Upper lobe of left lung (tissue), 6 donors: ENCODE data around the gene AFF3. TPM values are rescaled to one million over a fixed set of nuclear protein-coding genes. Genes with fewer than 3 reads are reported as not detected.

Source experiments
- ATAC-seq, 2 donors: fragments of 200-7000 bp; cut with Tn5 transposase; one replicate each; pipeline ENCODE4 v1.9.1; 2022; ENCODE audit warnings: mild to moderate bottlenecking in 2 of 2, moderate library complexity in 2 of 2; ENCODE audit not compliant: low FRiP score in 2 of 2
- DNase-seq, 2 donors: peaks; one replicate each; pipeline ENCODE4 v3.0.0-alpha.2; 2019 to 2020
- H3K27ac ChIP-seq, 4 donors: fragments of 200-600 bp; sonication (generic); one replicate each; pipeline ENCODE4 v1.5.1; 2016 to 2019
- H3K27me3 ChIP-seq, 4 donors: fragments of 200-600 bp; sonication (generic); one replicate each; pipeline ENCODE4 v1.5.1; 2017 to 2019
- H3K36me3 ChIP-seq, 4 donors: fragments of 200-600 bp; sonication (generic); one replicate each; pipeline ENCODE4 v1.5.1; 2016 to 2019
- H3K4me1 ChIP-seq, 4 donors: fragments of 200-600 bp; sonication (generic); one replicate each; pipeline ENCODE4 v1.5.1; 2018 to 2019
- H3K4me3 ChIP-seq, 4 donors: fragments of 200-600 bp; sonication (generic); one replicate each; pipeline ENCODE4 v1.5.1; 2017 to 2019; ENCODE audit warnings: mild to moderate bottlenecking in 2 of 4, moderate library complexity in 1 of 4
- H3K9me3 ChIP-seq, 4 donors: fragments of 200-600 bp; sonication (generic); one replicate each; pipeline ENCODE4 v1.5.1; 2018 to 2019
- CTCF ChIP-seq, 6 experiments: fragments of 450-650 bp in 4 of 6; fragments of 200-600 bp in 2 of 6; sonication (generic) in 2 of 6; IDR thresholded peaks; one replicate each; pipeline ENCODE4 v1.5.1; 2016 to 2019; ENCODE audit warnings: antibody characterized with exemption in 6 of 6
- EP300 ChIP-seq, 4 donors: sonication (generic); formaldehyde crosslinking; IDR thresholded peaks; one replicate each; pipeline ENCODE4 v1.5.1; 2017; ENCODE audit warnings: antibody characterized with exemption in 4 of 4, control low read depth in 2 of 4
- POLR2A ChIP-seq, 4 donors: fragments of 450-650 bp; IDR thresholded peaks; one replicate each; pipeline ENCODE4 v1.5.1; 2016 to 2017; ENCODE audit warnings: antibody characterized with exemption in 4 of 4, mild to moderate bottlenecking in 2 of 4
- POLR2AphosphoS5 ChIP-seq, 2 donors: sonication (generic); formaldehyde crosslinking; IDR thresholded peaks; one replicate each; pipeline ENCODE4 v1.5.1; 2017; ENCODE audit warnings: antibody characterized with exemption in 2 of 2
- WGBS, 2 donors: methylation state at CpG; one replicate each; pipeline ENCODE4 v1.1.5; 2017 to 2018; 5-methylcytosine and 5-hydroxymethylcytosine counted together
- total RNA-seq, 6 donors: library from RNA; depleted of rRNA in 4 of 6; stranded (reverse); fragments of >200 nt in 4 of 6; gene quantifications; one replicate each; pipeline versions ENCODE4 v1.1.0 to v1.2.1, GENCODE V29; 2016 to 2021
- donor health status: DM: no; HTN: no; CAD: no; lungs with moderate emphysema.
- donor health status: DM: no; HTN: yes; CAD: no; lungs with severe emphysema.

AFF3 gene
- total RNA-seq, 6 donors from 2014 or later = 21.0 to 195 (median 47.9) TPM

- Histone ChIP-seq H3K4me1 (peaks cover 0 to 5% (median 0%) of the 10 kb centered on the region in 4 donors), H3K9me3 (no peaks in the 10 kb centered on the region), H3K27me3 (no peaks in the 10 kb centered on the region), H3K36me3 (no peaks in the 10 kb centered on the region), H3K4me3 (no peak overlapping the region), H3K27ac (no peak overlapping the region)
- no peak for DNase-seq
- 85 to 91% methylated on average over 2 of the region's 2 CpGs for WGBS, 2 donors
- TF ChIP-seq POLR2A (IDR thresholded peaks at IDR 0.05) (no peak), EP300 (IDR thresholded peaks at IDR 0.05) (no peak), POLR2AphosphoS5 (IDR thresholded peaks at IDR 0.05) (no peak), CTCF (IDR thresholded peaks at IDR 0.05) (no peak)
- ATAC-seq = no peak
These were observed 531.4 kb downstream of the AFF3 start for GRCh38 chr2:99611034-99611433.

- Histone ChIP-seq H3K9me3 (no peaks in the 10 kb centered on the region), H3K4me3 (no peak overlapping the region), H3K27ac (no peak overlapping the region), H3K4me1 (peaks cover 0 to 5% (median 0%) of the 10 kb centered on the region in 4 donors), H3K27me3 (no peaks in the 10 kb centered on the region), H3K36me3 (no peaks in the 10 kb centered on the region)
- ATAC-seq = no peak
- DNase-seq = no peak
- WGBS, 2 donors = 86 to 89% methylated on average over 11 of the region's 11 CpGs
- no peak for TF ChIP-seq POLR2A (IDR thresholded peaks at IDR 0.05)
- TF ChIP-seq EP300 (IDR thresholded peaks at IDR 0.05) = no peak
- TF ChIP-seq CTCF (IDR thresholded peaks at IDR 0.05) = no peak
- no peak for TF ChIP-seq POLR2AphosphoS5 (IDR thresholded peaks at IDR 0.05)
These were observed 532.5 kb downstream of the AFF3 start for GRCh38 chr2:99609851-99610381.

- ATAC-seq (no peak), DNase-seq (no peak)
- Histone ChIP-seq H3K36me3 (no peaks in the 10 kb centered on the region), H3K27me3 (no peaks in the 10 kb centered on the region), H3K9me3 (no peaks in the 10 kb centered on the region), H3K27ac (no peak overlapping the region), H3K4me3 (no peak overlapping the region), H3K4me1 (peaks cover 0 to under 1% (median 0%) of the 10 kb centered on the region in 4 donors)
- TF ChIP-seq POLR2A (IDR thresholded peaks at IDR 0.05) (no peak), POLR2AphosphoS5 (IDR thresholded peaks at IDR 0.05) (no peak), EP300 (IDR thresholded peaks at IDR 0.05) (no peak), CTCF (IDR thresholded peaks at IDR 0.05) (no peak)
- 0 to 36% methylated on average over 1 of the region's 1 CpG for WGBS, 2 donors
These were observed 533.5 kb downstream of the AFF3 start for GRCh38 chr2:99608861-99609260.

- no peak for DNase-seq
- WGBS, 2 donors = 55 to 56% methylated on average over 4 of the region's 4 CpGs
- H3K9me3 ChIP-seq = no peaks in the 10 kb centered on the region
These were observed 534.4 kb downstream of the AFF3 start for GRCh38 chr2:99607861-99608491.

More at GRCh38 chr2:99607861-99608491, 534.4 kb downstream of the AFF3 start:
- Histone ChIP-seq H3K4me1 (no peaks in the 10 kb centered on the region), H3K27ac (no peak overlapping the region), H3K4me3 (no peak overlapping the region), H3K27me3 (no peaks in the 10 kb centered on the region), H3K36me3 (no peaks in the 10 kb centered on the region)
- ATAC-seq = no peak
- TF ChIP-seq CTCF (IDR thresholded peaks at IDR 0.05) = no peak
- TF ChIP-seq POLR2AphosphoS5 (IDR thresholded peaks at IDR 0.05) = no peak
- no peak for TF ChIP-seq POLR2A (IDR thresholded peaks at IDR 0.05)
- TF ChIP-seq EP300 (IDR thresholded peaks at IDR 0.05) = no peak
